ENCODE results near the gene TRUB2. TPM values are rescaled to one million over a fixed set of nuclear protein-coding genes. Genes with fewer than 3 reads are reported as not detected.

Gene TRUB2
- total RNA-seq, 1 experiment from 2014 or later: 42.1 TPM

GRCh38 chr9:128262687-128263086 is 59.6 kb downstream of the TRUB2 start:
- no peaks in the 10 kb centered on the region for H3K9me2 ChIP-seq (ENCODE audit: insufficient read depth)
- H4K20me1 ChIP-seq (ENCODE audit: insufficient read depth): no peaks in the 10 kb centered on the region
- ChIA-PET POLR2A (no interaction called here), CTCF (no interaction called here), RAD21 (ENCODE audit: low non-redundant PET in 1 of 2, low total read pairs in 2 of 2, uncharacterized antibody in 2 of 2, unreplicated experiment in 2 of 2) (no interaction called here)
- H3K4me1 ChIP-seq (ENCODE audit: control insufficient read depth in 1 of 2, insufficient read depth in 2 of 2, low read length in 2 of 2): no peaks in the 10 kb centered on the region
- H3K4me2 ChIP-seq (ENCODE audit: low read length): no peak overlapping the region
- TF ChIP-seq CBX3 (IDR thresholded peaks at IDR 0.05; ENCODE audit: low read depth) (no peak), EZH2 (IDR thresholded peaks at IDR 0.05) (no peak), ZNF274 (IDR thresholded peaks at IDR 0.05; ENCODE audit: low read depth, low read length) (no peak), FOSL1 (IDR thresholded peaks at IDR 0.05; ENCODE audit: low read depth) (no peak), SIN3A (IDR thresholded peaks at IDR 0.05; ENCODE audit: low read depth) (no peak)
- H3K27me3 ChIP-seq (ENCODE audit: insufficient read depth, low read length): no peaks in the 10 kb centered on the region
- H3K79me2 ChIP-seq (ENCODE audit: insufficient read depth, low read length): no peaks in the 10 kb centered on the region
- BruUV-seq (replicated peaks): no TSS peak
- no peak overlapping the region for H2AFZ ChIP-seq (ENCODE audit: low read depth, low read length, poor library complexity, severe bottlenecking)
- DNase-seq (ENCODE audit: low read depth, low spot score) (no peak), ATAC-seq (no peak)
- H3K4me3 ChIP-seq (replicated peaks in 1 of 2; ENCODE audit: low read depth in 1 of 2, low read length in 2 of 2): no peak overlapping the region
- intact Hi-C loops (cut with micrococcal nuclease): no loop called here
- no peak overlapping the region for H3K9ac ChIP-seq (ENCODE audit: low read length)
- H3K27ac ChIP-seq (ENCODE audit: low read depth, low read length): no peak overlapping the region
- H3K36me3 ChIP-seq (ENCODE audit: control insufficient read depth in 1 of 2, insufficient read depth in 2 of 2, low read length in 2 of 2): peaks cover 4 to 21% of the 10 kb centered on the region in 2 experiments; a peak in 2 of 4 replicates
- H3K9me3 ChIP-seq (ENCODE audit: control insufficient read depth in 1 of 2, insufficient read depth in 1 of 2, low read depth in 1 of 2, low read length in 2 of 2): no peaks in the 10 kb centered on the region

GRCh38 chr9:128260340-128260739 is 61.9 kb downstream of the TRUB2 start:
- DNase-seq (ENCODE audit: low read depth, low spot score) (no peak), ATAC-seq (no peak)
- H3K9me3 ChIP-seq (ENCODE audit: control insufficient read depth in 1 of 2, insufficient read depth in 1 of 2, low read depth in 1 of 2, low read length in 2 of 2): no peaks in the 10 kb centered on the region
- no peak overlapping the region for H2AFZ ChIP-seq (ENCODE audit: low read depth, low read length, poor library complexity, severe bottlenecking)
- no peak overlapping the region for H3K9ac ChIP-seq (ENCODE audit: low read length)
- peaks cover 0 to 2% of the 10 kb centered on the region in 2 experiments; a peak in 1 of 4 replicates for H3K4me1 ChIP-seq (ENCODE audit: control insufficient read depth in 1 of 2, insufficient read depth in 2 of 2, low read length in 2 of 2)
- RAD21 ChIA-PET (ENCODE audit: low non-redundant PET in 1 of 2, low total read pairs in 2 of 2, uncharacterized antibody in 2 of 2, unreplicated experiment in 2 of 2): no interaction called here
- H3K27me3 ChIP-seq (ENCODE audit: insufficient read depth, low read length): no peaks in the 10 kb centered on the region
- intact Hi-C loops (cut with micrococcal nuclease): no loop called here
- no peak overlapping the region for H3K4me2 ChIP-seq (ENCODE audit: low read length)
- H3K9me2 ChIP-seq (ENCODE audit: insufficient read depth): no peaks in the 10 kb centered on the region
- no peak overlapping the region for H3K27ac ChIP-seq (ENCODE audit: low read depth, low read length)
- no peaks in the 10 kb centered on the region for H4K20me1 ChIP-seq (ENCODE audit: insufficient read depth)
- no peak overlapping the region for H3K4me3 ChIP-seq (replicated peaks in 1 of 2; ENCODE audit: low read depth in 1 of 2, low read length in 2 of 2)
- no TSS peak for BruUV-seq (replicated peaks)
- CTCF ChIA-PET: interaction anchor here (1.0 kb wide), 1 partner anchor 10 kb away, joined by 3 read pairs; no protein-coding TSS in a partner anchor
- H3K79me2 ChIP-seq (ENCODE audit: insufficient read depth, low read length): no peaks in the 10 kb centered on the region
- H3K36me3 ChIP-seq (ENCODE audit: control insufficient read depth in 1 of 2, insufficient read depth in 2 of 2, low read length in 2 of 2): peaks cover 0 to 22% of the 10 kb centered on the region in 2 experiments; a peak in 2 of 4 replicates
- POLR2A ChIA-PET: interaction anchor here (0.9 kb wide), 1 partner anchor 10 kb away, joined by 3 read pairs; no protein-coding TSS in a partner anchor
- TF ChIP-seq ZNF274 (IDR thresholded peaks at IDR 0.05; ENCODE audit: low read depth, low read length): no peak
- no peak for TF ChIP-seq SRF (IDR thresholded peaks at IDR 0.05; ENCODE audit: low read depth)
- TF ChIP-seq SP1 (IDR thresholded peaks at IDR 0.05; ENCODE audit: low read depth): no peak
- no peak for TF ChIP-seq ATF3 (IDR thresholded peaks at IDR 0.05)
- no peak for TF ChIP-seq POLR2A (IDR thresholded peaks at IDR 0.05; ENCODE audit: borderline replicate concordance, extremely low read depth, insufficient read depth, insufficient read length)
- TF ChIP-seq ZFX (IDR thresholded peaks at IDR 0.05): no peak
- TF ChIP-seq MAX (IDR thresholded peaks at IDR 0.05): no peak
- no peak for TF ChIP-seq TCF7L2 (IDR thresholded peaks at IDR 0.05; ENCODE audit: borderline replicate concordance, extremely low read depth, insufficient read depth, insufficient read length)
- TF ChIP-seq EZH2 (IDR thresholded peaks at IDR 0.05): no peak
- TF ChIP-seq EGR1 (IDR thresholded peaks at IDR 0.05; ENCODE audit: low read depth): no peak
- TF ChIP-seq YY1 (IDR thresholded peaks at IDR 0.05; ENCODE audit: extremely low read depth, insufficient replicate concordance, low read depth, low read length): no peak
- TF ChIP-seq ZBTB33 (IDR thresholded peaks at IDR 0.05; ENCODE audit: extremely low read depth, insufficient replicate concordance, low read length): no peak
- no peak for TF ChIP-seq CTCF (IDR thresholded peaks at IDR 0.05 in 2 of 3, conservative IDR thresholded peaks at IDR 0.05 in 1 of 3; ENCODE audit: borderline replicate concordance in 1 of 3, insufficient read depth in 1 of 3, low read depth in 2 of 3, low read length in 2 of 3)
- no peak for TF ChIP-seq FOSL1 (IDR thresholded peaks at IDR 0.05; ENCODE audit: low read depth)
- no peak for TF ChIP-seq ELF1 (IDR thresholded peaks at IDR 0.05; ENCODE audit: borderline replicate concordance, low read depth)

Measured in HCT116 (cell line).